AG09309 (cell line): ENCODE results near the gene ABLIM2.
A peak's percentile ranks its signal among the peaks of the same experiment; 100 is the strongest.

ENCODE experiments used
- DNase-seq: peaks from one replicate; pipeline ENCODE4 v3.0.0-alpha.2; 2010; ENCODE audit warnings: low read depth
- H3K4me3 ChIP-seq: 2 replicates; pipeline ENCODE4 v1.5.1; 2011; ENCODE audit warnings: mild to moderate bottlenecking, low read depth, low read length, moderate library complexity; ENCODE audit not compliant: control insufficient read depth
- CTCF ChIP-seq: IDR thresholded peaks from 2 replicates; pipeline ENCODE4 v1.5.1; 2011; ENCODE audit warnings: mild to moderate bottlenecking, low read depth, low read length, inconsistent platforms; ENCODE audit not compliant: insufficient read depth, control insufficient read depth; ENCODE audit errors: missing control alignments

ABLIM2 gene

GRCh38 chr4:7933651-7934510, 224.7 kb downstream of the ABLIM2 start:
- H3K4me3 ChIP-seq = no peak overlapping the region
- TF ChIP-seq CTCF = no peak
- no peak for DNase-seq

- TF ChIP-seq CTCF = no peak
- DNase-seq = no peak
- no peak overlapping the region for H3K4me3 ChIP-seq
Observed at GRCh38 chr4:7932287-7932686, 226.3 kb downstream of the ABLIM2 start.

GRCh38 chr4:7929118-7929951, 229.3 kb downstream of the ABLIM2 start:
- peak; percentile 46 for TF ChIP-seq CTCF
- no peak for DNase-seq
- no peak overlapping the region for H3K4me3 ChIP-seq

GRCh38 chr4:7928711-7929110, 229.9 kb downstream of the ABLIM2 start:
- no peak overlapping the region for H3K4me3 ChIP-seq
- TF ChIP-seq CTCF = no peak
- no peak for DNase-seq

GRCh38 chr4:7926822-7927221, 231.8 kb downstream of the ABLIM2 start:
- DNase-seq = no peak
- TF ChIP-seq CTCF = no peak

GRCh38 chr4:7924570-7924969, 234.0 kb downstream of the ABLIM2 start:
- H3K4me3 ChIP-seq = no peak overlapping the region
- TF ChIP-seq CTCF = no peak
- DNase-seq = no peak

More at GRCh38 chr4:7926822-7927221, 231.8 kb downstream of the ABLIM2 start:
- no peak overlapping the region for H3K4me3 ChIP-seq
